ENCODE data around the gene C16orf54.
"Not testable (repeated sequence)": the region's sequence is repeated elsewhere in the genome, so short reads cannot be mapped to it uniquely, and the experiment has no call there.

The C16orf54 gene

GRCh38 chr16:29745853-29746345 is at the start of gene C16orf54:
C16orf54 (minus strand) TSS chr16:29745990; CDS start chr16:29744951, 1,039 bp downstream.
- peak; percentile 76 to 85 for DNase-seq (ENCODE audit: low read depth in 2 of 2)

GRCh38 chr16:29794231-29794710 is 48.5 kb upstream of the C16orf54 start:
- no peak for DNase-seq (ENCODE audit: low read depth in 2 of 2)

GRCh38 chr16:29793153-29793552 is 47.4 kb upstream of the C16orf54 start:
- not testable (repeated sequence) for DNase-seq (ENCODE audit: low read depth in 2 of 2)

GRCh38 chr16:29791845-29792807 is 46.3 kb upstream of the C16orf54 start:
- DNase-seq (ENCODE audit: low read depth in 2 of 2): no peak

- no peak for DNase-seq (ENCODE audit: low read depth in 2 of 2)
Measured at GRCh38 chr16:29790949-29791844, 45.4 kb upstream of the C16orf54 start.

- peak; percentile 100 for DNase-seq (ENCODE audit: low read depth in 2 of 2)
Measured at GRCh38 chr16:29790183-29790948, 44.6 kb upstream of the C16orf54 start, which contains the start of gene KIF22. KIF22 (plus strand) TSS chr16:29790751; CDS start chr16:29790760, 9 bp downstream.

- DNase-seq (ENCODE audit: low read depth in 2 of 2): no peak
Measured at GRCh38 chr16:29789775-29790182, 44.0 kb upstream of the C16orf54 start.

- not testable (repeated sequence) for DNase-seq (ENCODE audit: low read depth in 2 of 2)
Measured at GRCh38 chr16:29787155-29787554, 41.4 kb upstream of the C16orf54 start.

- DNase-seq (ENCODE audit: low read depth in 2 of 2): peak; percentile 69 to 70
Measured at GRCh38 chr16:29784901-29785500, 39.2 kb upstream of the C16orf54 start.

GRCh38 chr16:29784157-29784556 is 38.4 kb upstream of the C16orf54 start:
- no peak for DNase-seq (ENCODE audit: low read depth in 2 of 2)

GRCh38 chr16:29783094-29783953 is 37.5 kb upstream of the C16orf54 start:
- DNase-seq (ENCODE audit: low read depth in 2 of 2): not testable (repeated sequence)

GRCh38 chr16:29779474-29779873 is 33.7 kb upstream of the C16orf54 start:
- DNase-seq (ENCODE audit: low read depth in 2 of 2): no peak

GRCh38 chr16:29777576-29778350 is 32.0 kb upstream of the C16orf54 start, which contains the start of gene ZG16:
ZG16 (plus strand) TSS chr16:29778256; CDS start chr16:29779267, 1,011 bp downstream.
- no peak for DNase-seq (ENCODE audit: low read depth in 2 of 2)

- DNase-seq (ENCODE audit: low read depth in 2 of 2): no peak
Measured at GRCh38 chr16:29775742-29776408, 30.1 kb upstream of the C16orf54 start.

- DNase-seq (ENCODE audit: low read depth in 2 of 2): no peak
Measured at GRCh38 chr16:29774730-29775129, 28.9 kb upstream of the C16orf54 start.

- not testable (repeated sequence) for DNase-seq (ENCODE audit: low read depth in 2 of 2)
Measured at GRCh38 chr16:29772330-29772729, 26.5 kb upstream of the C16orf54 start.

- no peak for DNase-seq (ENCODE audit: low read depth in 2 of 2)
Measured at GRCh38 chr16:29770250-29770929, 24.6 kb upstream of the C16orf54 start.

All from stimulated activated CD8-positive, alpha-beta memory T cell treated with anti-CD3 and anti-CD28 coated beads, Interleukin-2, amount 100 ng/mL, for 48 hours (primary cell).